Measurements from ENCODE around the gene MS4A10.
"Not testable (repeated sequence)": the region's sequence is repeated elsewhere in the genome, so short reads cannot be mapped to it uniquely, and the experiment has no call there.

Gene MS4A10

GRCh38 chr11:60788401-60789125 lies 3.4 kb downstream of the MS4A10 start:
- DNase-seq (ENCODE audit: low read depth), result no peak

- DNase-seq (ENCODE audit: low read depth), result no peak
Observed at GRCh38 chr11:60790726-60791125, 5.6 kb downstream of the MS4A10 start.

DNA sequence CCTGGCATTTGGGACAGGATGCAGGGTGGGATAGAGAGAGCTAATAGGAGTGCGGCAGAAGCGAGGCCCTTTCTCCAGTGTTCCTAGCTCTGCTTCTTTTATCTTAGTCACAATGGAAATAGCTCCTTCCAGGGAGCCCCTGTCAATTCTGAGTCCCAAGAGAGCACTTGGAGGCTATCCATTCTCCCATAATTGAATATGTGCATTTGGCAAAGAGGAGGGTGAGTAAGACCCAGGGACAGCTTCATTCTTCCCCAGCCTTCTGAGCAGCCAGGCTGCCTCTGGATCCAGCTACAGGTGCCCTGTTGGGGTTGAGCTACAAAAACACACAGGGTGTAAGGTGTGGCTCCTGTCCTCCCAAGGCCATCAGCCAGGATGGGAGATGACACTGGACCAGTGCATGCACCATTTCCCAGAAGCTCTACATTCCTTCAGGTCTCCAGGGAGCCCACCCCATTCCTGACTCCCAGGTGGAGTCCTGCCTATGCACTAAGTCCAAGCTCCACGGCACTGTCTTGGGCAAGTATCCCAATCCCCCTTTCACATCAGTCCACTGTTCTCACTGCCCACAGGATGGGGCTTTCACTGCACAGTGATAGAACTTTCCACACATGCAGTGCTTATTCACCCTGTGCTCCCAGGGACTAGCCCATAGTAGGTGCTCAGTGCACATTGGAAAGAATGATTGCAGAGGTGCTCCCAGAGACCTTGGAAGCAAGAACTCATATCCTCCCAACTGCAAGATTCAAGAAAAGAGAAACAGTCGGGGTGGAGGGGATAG lies 6.2 kb downstream of the MS4A10 start:
- no peak for DNase-seq (ENCODE audit: low read depth)

GRCh38 chr11:60792521-60792920 lies 7.4 kb downstream of the MS4A10 start:
- DNase-seq (ENCODE audit: low read depth), result no peak

DNA sequence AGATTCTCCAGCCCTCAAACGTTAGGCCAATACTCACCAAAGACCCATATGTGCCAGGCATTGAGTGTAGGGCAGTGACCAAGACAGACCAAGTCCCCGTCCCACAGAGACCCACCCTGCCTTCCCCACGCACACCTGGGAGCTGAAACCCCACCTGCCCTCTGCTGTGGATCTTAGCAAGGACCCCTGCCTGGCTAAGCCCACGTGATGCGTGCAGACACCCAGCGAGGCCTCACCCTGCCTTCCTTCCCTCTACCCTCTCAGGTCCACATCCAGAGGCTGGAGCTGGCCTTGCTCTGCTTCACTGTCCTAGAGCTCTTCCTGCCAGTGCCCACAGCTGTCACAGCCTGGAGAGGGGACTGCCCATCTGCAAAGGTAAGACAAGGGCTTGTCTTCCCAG lies 10.2 kb downstream of the MS4A10 start:
- no peak for DNase-seq (ENCODE audit: low read depth)

- no peak for DNase-seq (ENCODE audit: low read depth)
Observed at GRCh38 chr11:60797846-60798630, 12.9 kb downstream of the MS4A10 start.

DNA sequence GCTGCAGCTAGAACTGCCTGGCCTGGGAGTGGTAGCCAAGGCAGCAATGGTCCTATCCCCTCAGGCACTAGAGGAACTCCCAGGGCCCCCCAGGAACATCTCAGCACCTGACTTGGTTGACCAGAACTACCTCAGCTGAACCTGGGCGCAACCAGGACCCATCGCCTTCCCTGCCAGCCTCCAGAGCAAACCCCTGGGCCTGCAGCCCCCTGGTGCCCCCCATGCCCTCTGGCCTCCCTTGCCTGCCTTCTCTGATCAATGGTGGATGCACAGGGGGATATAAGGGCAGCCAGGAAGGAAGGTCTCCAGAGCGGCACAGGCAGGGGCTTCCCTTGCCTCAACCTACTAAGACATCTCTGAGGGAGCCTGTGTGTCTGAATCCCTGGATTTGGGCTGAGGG lies 13.5 kb downstream of the MS4A10 start:
- no peak for DNase-seq (ENCODE audit: low read depth)

DNA sequence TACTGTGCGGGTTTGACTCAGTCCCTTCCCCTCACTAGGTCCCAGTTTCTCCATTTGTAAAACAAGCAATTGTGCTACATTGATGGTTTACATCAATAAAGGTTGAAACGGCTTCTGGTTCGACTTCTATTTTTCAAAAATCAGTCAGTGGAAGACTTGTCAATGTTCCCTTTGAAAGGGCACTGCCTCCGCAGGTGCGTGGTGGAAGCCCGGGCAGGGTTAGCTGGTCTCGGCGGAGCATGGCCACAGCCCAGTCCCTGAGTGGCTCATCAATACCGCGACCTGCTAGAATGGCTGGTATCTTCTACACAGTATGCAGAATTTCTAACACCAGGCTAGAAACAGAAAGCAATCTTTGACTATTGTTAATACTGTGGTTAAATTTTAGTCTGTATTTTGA lies 16.1 kb downstream of the MS4A10 start:
- DNase-seq (ENCODE audit: low read depth), result no peak

DNA sequence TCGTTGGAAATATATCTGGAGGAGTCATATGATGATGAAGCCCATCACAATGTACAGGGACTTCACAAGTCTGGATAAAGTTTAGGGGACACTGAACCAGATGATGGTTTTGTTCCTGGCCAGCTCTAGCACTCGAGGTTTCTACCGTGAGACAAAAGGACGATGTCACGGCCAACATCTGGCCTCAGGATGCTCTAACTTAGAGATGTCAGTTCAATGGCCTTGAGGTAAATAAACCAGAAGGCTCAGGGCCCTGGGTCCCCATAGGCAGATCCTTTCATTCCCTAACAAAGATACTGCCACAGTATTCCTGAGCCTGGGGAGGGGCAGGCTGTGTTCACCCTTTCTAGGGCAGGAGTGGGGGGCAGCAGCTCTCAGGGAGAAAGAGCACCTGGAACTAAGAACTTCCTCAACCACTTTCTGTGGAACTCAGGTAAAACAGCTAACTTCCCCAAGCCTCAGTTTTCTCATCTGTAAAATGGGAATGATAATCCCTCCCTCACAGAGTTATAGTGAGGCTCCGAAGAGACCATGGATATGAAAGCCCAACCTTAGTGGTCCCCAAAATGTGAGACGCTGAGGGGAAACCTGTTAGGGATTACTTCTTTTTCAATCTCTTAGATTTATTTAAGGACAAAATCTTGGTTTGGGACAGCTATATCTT lies 18.3 kb downstream of the MS4A10 start:
- DNase-seq (ENCODE audit: low read depth), result no peak

DNA sequence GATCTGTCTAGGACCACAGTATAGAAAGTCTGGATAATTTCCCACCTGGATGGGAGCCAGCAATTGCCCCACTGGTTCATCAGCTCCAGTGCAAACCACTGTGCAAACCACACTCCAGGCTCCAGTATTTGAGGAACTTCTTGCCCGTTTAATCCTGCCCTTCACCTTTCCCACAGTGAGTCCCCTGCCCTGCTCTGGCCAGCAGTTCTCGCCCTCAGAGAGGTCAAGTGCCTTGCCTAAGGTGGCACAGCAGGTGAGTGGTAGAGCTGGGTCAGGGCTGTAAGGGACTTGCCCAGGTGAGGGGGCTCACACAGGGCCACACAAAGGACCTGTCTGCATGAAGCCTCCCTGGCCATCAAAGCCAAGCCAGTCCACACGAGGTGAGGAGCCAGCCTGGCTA lies 24.1 kb downstream of the MS4A10 start:
- DNase-seq (ENCODE audit: low read depth), result no peak

DNA sequence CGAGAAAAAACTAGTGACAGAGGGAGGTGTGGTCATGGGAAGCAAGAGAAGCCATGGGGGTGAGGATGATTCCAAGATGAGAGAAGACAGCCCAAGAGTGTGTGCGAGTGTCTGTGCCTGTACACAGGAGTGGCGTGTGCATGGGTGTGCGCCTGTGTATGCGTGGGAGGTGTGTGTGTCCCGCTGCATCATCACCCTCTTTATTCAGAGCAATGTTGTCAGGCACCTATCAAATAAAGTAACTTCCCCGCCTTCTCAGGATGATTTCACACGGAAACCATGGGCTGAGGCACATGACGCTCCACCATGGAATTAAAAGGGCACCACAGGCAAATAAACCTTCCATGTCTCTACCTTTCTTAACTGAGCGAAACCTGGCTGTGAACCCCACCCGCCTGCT lies 24.6 kb downstream of the MS4A10 start:
- no peak for DNase-seq (ENCODE audit: low read depth)

- DNase-seq (ENCODE audit: low read depth), result no peak
Observed at GRCh38 chr11:60810151-60810550, 25.0 kb downstream of the MS4A10 start.

DNA sequence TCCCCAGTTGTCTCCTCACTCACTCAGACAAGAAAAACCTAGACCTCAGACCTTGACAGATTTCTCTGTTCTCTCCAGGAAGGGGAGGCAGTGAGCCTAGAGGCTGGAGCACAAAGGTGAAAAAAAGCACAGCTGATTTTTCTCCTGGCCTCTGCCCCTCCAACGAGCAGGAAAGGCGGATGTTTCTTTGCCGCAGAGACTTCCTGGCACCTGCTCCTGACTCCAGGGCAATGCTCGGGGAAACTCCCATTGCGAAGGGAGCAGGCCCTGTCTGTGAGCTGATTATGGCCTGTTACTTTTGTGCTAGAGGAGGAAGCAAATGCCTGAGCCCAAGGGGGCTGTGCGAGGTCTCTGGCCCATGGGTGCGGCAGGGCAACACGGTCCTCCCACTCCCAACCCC lies 25.4 kb downstream of the MS4A10 start:
- no peak for DNase-seq (ENCODE audit: low read depth)

- no peak for DNase-seq (ENCODE audit: low read depth)
Observed at GRCh38 chr11:60813324-60813723, 28.2 kb downstream of the MS4A10 start.

DNA sequence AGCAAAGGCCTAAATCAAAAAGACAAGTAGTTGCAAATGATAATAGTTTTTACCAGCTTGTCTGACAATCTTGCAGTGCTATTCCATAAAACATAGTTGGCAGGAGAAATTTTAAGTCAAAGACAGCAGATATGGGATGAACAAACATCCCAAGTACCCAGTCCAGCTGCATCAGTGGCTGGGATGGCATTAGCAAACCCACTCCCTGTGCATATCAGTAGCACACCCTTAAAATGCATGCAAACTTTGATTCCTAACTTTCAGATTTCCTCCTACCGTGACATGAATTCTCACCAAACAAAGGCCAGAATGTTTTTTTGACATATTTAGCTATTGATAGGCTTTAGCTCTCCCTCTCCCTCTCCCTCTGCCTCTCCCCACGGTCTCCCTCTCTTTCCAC lies 29.0 kb downstream of the MS4A10 start:
- no peak for DNase-seq (ENCODE audit: low read depth)

GRCh38 chr11:60816590-60817157 lies 31.5 kb downstream of the MS4A10 start:
- DNase-seq (ENCODE audit: low read depth), result no peak

DNA sequence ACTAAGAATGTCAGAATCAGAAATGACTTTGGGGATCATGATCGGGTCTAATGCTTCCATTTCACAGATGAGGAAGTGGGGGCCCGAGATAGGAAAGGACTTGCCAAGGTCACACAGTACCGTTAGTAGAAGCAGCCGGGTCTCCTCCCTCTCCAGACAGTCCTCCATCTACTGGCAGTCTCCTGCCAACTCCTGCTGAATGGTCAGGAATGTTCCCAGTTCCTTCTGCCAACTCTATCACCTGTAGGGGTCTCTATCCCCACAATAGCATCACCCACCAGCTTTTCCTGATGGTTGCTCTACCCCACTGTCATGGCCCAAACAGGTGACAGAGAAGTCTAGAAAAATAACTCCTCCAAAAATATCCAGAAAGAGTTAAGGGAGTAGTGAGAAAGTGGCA lies 32.9 kb downstream of the MS4A10 start:
- no peak for DNase-seq (ENCODE audit: low read depth)

DNA sequence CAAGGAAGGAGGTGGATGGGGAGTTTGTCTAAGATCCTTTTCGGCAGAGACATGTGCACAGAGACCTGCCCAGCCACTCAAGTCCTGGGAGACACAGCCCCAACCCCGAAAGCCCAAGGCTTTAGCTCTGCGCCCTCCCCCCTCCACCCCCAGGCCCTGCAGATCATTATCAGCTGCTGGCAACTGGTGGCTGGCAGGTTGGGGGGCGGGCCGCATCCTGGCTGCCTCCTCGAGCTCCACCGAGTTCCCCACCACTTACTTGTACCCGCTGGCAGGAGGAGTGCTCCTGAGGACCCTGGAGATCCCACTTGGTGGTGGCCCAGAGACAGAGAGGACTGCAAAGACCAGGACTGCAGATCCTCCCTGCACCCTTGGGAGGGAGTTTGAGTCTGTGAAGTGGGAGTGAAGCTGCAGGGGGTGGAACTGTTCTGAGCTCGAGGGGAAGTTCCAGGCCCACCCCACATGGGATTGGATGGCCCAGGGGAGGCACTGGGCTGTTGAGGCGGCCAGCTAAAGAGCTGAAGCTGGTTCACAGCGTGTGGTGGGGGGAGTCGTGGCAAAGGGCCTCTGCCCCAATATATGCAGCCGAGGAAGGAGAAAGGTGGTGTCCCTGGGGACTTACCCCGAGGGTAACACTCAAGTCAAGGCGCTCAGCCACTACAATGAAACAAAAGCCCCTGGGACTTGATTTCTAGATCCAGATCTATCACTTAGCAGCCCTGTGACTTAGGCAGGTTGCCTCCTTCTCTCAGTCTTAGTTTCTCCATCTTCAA lies 36.9 kb downstream of the MS4A10 start:
- no peak for DNase-seq (ENCODE audit: low read depth)

DNA sequence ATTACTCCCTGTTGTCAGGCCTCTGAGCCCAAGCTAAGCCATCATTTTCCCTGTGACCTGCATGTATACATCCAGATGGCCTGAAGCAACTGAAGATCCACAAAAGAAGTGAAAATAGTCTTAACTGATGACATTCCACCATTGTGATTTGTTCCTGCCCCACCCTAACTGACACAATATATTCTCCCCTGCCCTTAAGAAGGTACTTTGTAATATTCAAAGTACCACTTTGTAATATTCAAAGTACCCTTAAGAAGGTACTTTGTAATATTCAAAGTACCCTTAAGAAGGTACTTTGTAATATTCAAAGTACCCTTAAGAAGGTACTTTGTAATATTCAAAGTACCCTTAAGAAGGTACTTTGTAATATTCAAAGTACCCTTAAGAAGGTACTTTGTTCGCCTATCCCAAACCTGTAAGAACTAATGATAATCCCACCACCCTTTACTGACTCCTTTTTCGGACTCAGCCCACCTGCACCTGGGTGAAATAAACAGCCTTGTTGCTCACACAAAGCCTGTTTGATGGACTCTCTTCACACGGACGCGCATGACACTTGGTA lies 38.7 kb downstream of the MS4A10 start:
- not testable (repeated sequence) for DNase-seq (ENCODE audit: low read depth)

- no peak for DNase-seq (ENCODE audit: low read depth)
Observed at GRCh38 chr11:60825118-60825517, 40.0 kb downstream of the MS4A10 start.

DNA sequence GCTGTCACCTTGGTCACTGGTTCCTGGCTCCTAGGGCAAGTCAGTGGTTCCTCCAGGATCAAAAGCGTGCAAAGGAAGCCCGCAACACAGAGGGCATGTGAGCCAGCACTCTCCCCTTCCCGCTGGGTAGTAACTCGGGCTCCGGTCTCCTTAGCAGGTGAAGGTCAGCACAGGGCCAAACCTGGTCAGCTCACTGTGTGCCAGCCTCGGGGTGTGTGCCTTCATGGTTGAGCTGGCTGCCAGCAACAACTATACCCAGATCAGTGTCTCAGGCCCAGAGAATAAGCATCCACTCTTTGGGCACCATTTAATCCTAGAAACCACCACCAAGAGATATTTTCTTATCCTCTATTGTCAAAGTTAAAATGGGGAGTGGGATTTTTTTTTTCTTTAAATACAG lies 40.7 kb downstream of the MS4A10 start:
- no peak for DNase-seq (ENCODE audit: low read depth)

Measured in HS-5 (cell line).